Neuronal stem cell (in vitro differentiated cells): ENCODE data around the gene MCC.
A peak's percentile ranks its signal among the peaks of the same experiment; 100 is the strongest.

Experiments
- DNase-seq: peaks from one replicate; pipeline ENCODE4 v3.0.0-alpha.2; 2013; ENCODE audit warnings: low spot score
- H2AFZ ChIP-seq: one replicate; pipeline ENCODE4 v1.6.1; 2013; ENCODE audit warnings: mild to moderate bottlenecking, low read length, inconsistent platforms
- H2AK5ac ChIP-seq: 2 replicates; pipeline ENCODE4 v1.6.1; 2013; ENCODE audit warnings: low read depth, mild to moderate bottlenecking, inconsistent platforms, low read length, moderate library complexity, mixed read lengths
- H2BK120ac ChIP-seq: 2 replicates; pipeline ENCODE4 v1.6.1; 2013; ENCODE audit warnings: low read depth, mild to moderate bottlenecking, inconsistent platforms, low read length, moderate library complexity, mixed read lengths
- H2BK12ac ChIP-seq: one replicate; pipeline ENCODE4 v1.6.1; 2013; ENCODE audit warnings: low read length, inconsistent platforms
- H2BK15ac ChIP-seq: 2 replicates; pipeline ENCODE4 v1.6.1; 2013; ENCODE audit warnings: mild to moderate bottlenecking, low read length, inconsistent platforms, mixed read lengths
- H2BK5ac ChIP-seq: one replicate; pipeline ENCODE4 v1.6.1; 2013; ENCODE audit warnings: inconsistent platforms, mild to moderate bottlenecking, low read length, moderate library complexity
- H3K14ac ChIP-seq: one replicate; pipeline ENCODE4 v1.6.1; 2013; ENCODE audit warnings: low read length, inconsistent platforms
- H3K18ac ChIP-seq: 2 replicates; pipeline ENCODE4 v1.6.1; 2013; ENCODE audit warnings: low read length, inconsistent platforms
- H3K23ac ChIP-seq: 2 replicates; pipeline ENCODE4 v1.6.1; 2013; ENCODE audit warnings: low read depth, mild to moderate bottlenecking, mixed read lengths, low read length, inconsistent platforms; ENCODE audit not compliant: poor library complexity
- H3K27ac ChIP-seq: replicated peaks from 3 replicates; pipeline ENCODE4 v1.5.1; 2013; ENCODE audit warnings: low read length, inconsistent platforms
- H3K27me3 ChIP-seq, 3 experiments: 2 replicates each; pipeline ENCODE4 v1.6.1; 2013; ENCODE audit warnings: low read length in 3 of 3, mild to moderate bottlenecking in 2 of 3, inconsistent platforms in 1 of 3, low read depth in 1 of 3, mixed read lengths in 1 of 3, moderate library complexity in 1 of 3; ENCODE audit not compliant: control insufficient read depth in 3 of 3, insufficient read depth in 3 of 3
- H3K36me3 ChIP-seq, 2 donors: replicated peaks in 1 of 2; 2 replicates each; pipeline ENCODE4 v1.6.1; 2013; ENCODE audit warnings: low read length in 2 of 2; ENCODE audit not compliant: control insufficient read depth in 2 of 2, insufficient read depth in 2 of 2
- H3K4ac ChIP-seq: 2 replicates; pipeline ENCODE4 v1.6.1; 2013; ENCODE audit warnings: inconsistent platforms, mild to moderate bottlenecking, low read length, moderate library complexity
- H3K4me1 ChIP-seq, 2 donors: 1 replicate in 1 of 2; 2 replicates in 1 of 2; pipeline ENCODE4 v1.6.1; 2013; ENCODE audit warnings: low read length in 2 of 2, low read depth in 1 of 2; ENCODE audit not compliant: control insufficient read depth in 2 of 2, insufficient read depth in 1 of 2
- H3K4me2 ChIP-seq: one replicate; pipeline ENCODE4 v1.6.1; 2013; ENCODE audit warnings: mild to moderate bottlenecking, low read length, inconsistent platforms; ENCODE audit not compliant: insufficient read depth, poor library complexity, severe bottlenecking
- H3K4me3 ChIP-seq, 2 donors: 2 replicates each; pipeline ENCODE4 v1.5.1; 2013; ENCODE audit warnings: low read length in 2 of 2, mild to moderate bottlenecking in 2 of 2, inconsistent platforms in 1 of 2, moderate library complexity in 1 of 2
- H3K79me1 ChIP-seq: one replicate; pipeline ENCODE4 v1.6.1; 2013; ENCODE audit warnings: low read depth, mild to moderate bottlenecking, inconsistent platforms, low read length, moderate library complexity
- H3K9ac ChIP-seq: one replicate; pipeline ENCODE4 v1.6.1; 2013; ENCODE audit warnings: mild to moderate bottlenecking, low read depth, low read length, inconsistent platforms; ENCODE audit not compliant: poor library complexity
- H3K9me3 ChIP-seq, 2 donors: replicated peaks in 1 of 2; 2 replicates each; pipeline versions ENCODE3 to v1.6.1; 2013; ENCODE audit warnings: low read length in 2 of 2, mild to moderate bottlenecking in 2 of 2, inconsistent platforms in 1 of 2, low read depth in 1 of 2, mixed read lengths in 1 of 2, moderate library complexity in 1 of 2; ENCODE audit not compliant: control insufficient read depth in 2 of 2, insufficient read depth in 1 of 2
- H4K8ac ChIP-seq: one replicate; pipeline ENCODE4 v1.6.1; 2013; ENCODE audit warnings: low read depth, mild to moderate bottlenecking, inconsistent platforms, low read length, moderate library complexity
- H4K91ac ChIP-seq: one replicate; pipeline ENCODE4 v1.6.1; 2013; ENCODE audit warnings: low read length, low read depth, mild to moderate bottlenecking, inconsistent platforms; ENCODE audit not compliant: poor library complexity
- WGBS, 2 donors: extraction: QIAGEN DNeasy Blood & Tissue Kit; methylation state at CpG; one replicate each; pipeline ENCODE4 v1.1.7; 2013; ENCODE audit warnings: missing lambda C conversion rate in 2 of 2, mixed read lengths in 1 of 2; ENCODE audit not compliant: insufficient read length in 2 of 2, insufficient replicate concordance in 1 of 2; ENCODE audit errors: extremely low coverage in 2 of 2; 5-methylcytosine and 5-hydroxymethylcytosine counted together

The MCC gene

GRCh38 chr5:112996830-112997374, 491.4 kb downstream of the MCC start:
- H3K4me1 ChIP-seq, result no peaks in the 10 kb centered on the region
- no peak overlapping the region for H3K14ac ChIP-seq
- H2BK5ac ChIP-seq, result no peak overlapping the region
- no peaks in the 10 kb centered on the region for H3K9me3 ChIP-seq
- no peak overlapping the region for H3K9ac ChIP-seq
- no peak overlapping the region for H2BK120ac ChIP-seq
- H3K27ac ChIP-seq, result no peak overlapping the region
- H2AFZ ChIP-seq, result no peak overlapping the region
- H2BK15ac ChIP-seq, result no peak overlapping the region
- H3K18ac ChIP-seq, result no peak overlapping the region
- H2BK12ac ChIP-seq, result no peak overlapping the region
- no CpG with 5 or more reads among the region's 4 CpGs for WGBS, 2 donors
- H4K8ac ChIP-seq, result no peak overlapping the region
- H2AK5ac ChIP-seq, result no peak overlapping the region
- DNase-seq, result no peak
- H3K4me2 ChIP-seq, result no peak overlapping the region
- H3K23ac ChIP-seq, result no peak overlapping the region
- H3K79me1 ChIP-seq, result no peaks in the 10 kb centered on the region
- H3K4ac ChIP-seq, result no peak overlapping the region
- H3K27me3 ChIP-seq, result no peaks in the 10 kb centered on the region
- H4K91ac ChIP-seq, result no peak overlapping the region
- H3K36me3 ChIP-seq, result peaks cover 5 to 96% of the 10 kb centered on the region in 2 donors
- H3K4me3 ChIP-seq, result no peak overlapping the region

- Histone ChIP-seq H2BK12ac (no peak overlapping the region), H3K4me2 (no peak overlapping the region), H2BK120ac (no peak overlapping the region), H3K4me1 (no peaks in the 10 kb centered on the region), H2BK15ac (no peak overlapping the region), H3K27me3 (no peaks in the 10 kb centered on the region), H2AK5ac (no peak overlapping the region), H2AFZ (no peak overlapping the region), H2BK5ac (no peak overlapping the region), H4K91ac (no peak overlapping the region), H3K23ac (no peak overlapping the region), H3K9me3 (no peaks in the 10 kb centered on the region), H3K79me1 (no peaks in the 10 kb centered on the region), H4K8ac (no peak overlapping the region), H3K27ac (no peak overlapping the region), H3K9ac (no peak overlapping the region), H3K18ac (no peak overlapping the region), H3K4me3 (no peak overlapping the region), H3K14ac (no peak overlapping the region), H3K4ac (no peak overlapping the region), H3K36me3 (peaks cover 5 to 96% of the 10 kb centered on the region in 2 donors)
- no CpG with 5 or more reads among the region's 7 CpGs for WGBS, 2 donors
- DNase-seq, result peak; percentile 66
Measured at GRCh38 chr5:112995764-112996618, 492.3 kb downstream of the MCC start.

- no peak overlapping the region for H3K4ac ChIP-seq
- H2AFZ ChIP-seq, result no peak overlapping the region
- H3K23ac ChIP-seq, result no peak overlapping the region
- peaks cover 1 to 2% of the 10 kb centered on the region in 2 donors for H3K4me1 ChIP-seq
- H3K18ac ChIP-seq, result no peak overlapping the region
- H3K4me3 ChIP-seq, result no peak overlapping the region
- no peak overlapping the region for H3K9ac ChIP-seq
- no peak overlapping the region for H4K8ac ChIP-seq
- WGBS, 2 donors, result no CpG with 5 or more reads among the region's 4 CpGs
- H2BK12ac ChIP-seq, result no peak overlapping the region
- no peak overlapping the region for H3K27ac ChIP-seq
- no peak overlapping the region for H2AK5ac ChIP-seq
- H3K9me3 ChIP-seq, result peaks cover 0 to 18% of the 10 kb centered on the region in 2 donors
- H3K36me3 ChIP-seq, result peaks cover 0 to 89% of the 10 kb centered on the region in 2 donors
- H3K27me3 ChIP-seq, result no peaks in the 10 kb centered on the region
- H2BK120ac ChIP-seq, result no peak overlapping the region
- no peak overlapping the region for H2BK5ac ChIP-seq
- no peak for DNase-seq
- H4K91ac ChIP-seq, result no peak overlapping the region
- peaks cover 2% of the 10 kb centered on the region for H3K79me1 ChIP-seq
- H3K4me2 ChIP-seq, result no peak overlapping the region
- no peak overlapping the region for H2BK15ac ChIP-seq
- H3K14ac ChIP-seq, result no peak overlapping the region
Measured at GRCh38 chr5:112986224-112986623, 502.0 kb downstream of the MCC start.

GRCh38 chr5:112983363-112983762, 504.9 kb downstream of the MCC start:
- Histone ChIP-seq H2BK12ac (no peak overlapping the region), H2BK15ac (no peak overlapping the region), H3K36me3 (peaks cover 0 to 78% of the 10 kb centered on the region in 2 donors), H3K4me2 (no peak overlapping the region), H3K79me1 (no peaks in the 10 kb centered on the region), H3K27ac (no peak overlapping the region), H3K23ac (no peak overlapping the region), H3K4ac (no peak overlapping the region), H4K91ac (no peak overlapping the region), H2BK120ac (no peak overlapping the region), H3K4me3 (no peak overlapping the region), H2BK5ac (no peak overlapping the region), H3K18ac (no peak overlapping the region), H2AK5ac (no peak overlapping the region), H4K8ac (no peak overlapping the region), H2AFZ (no peak overlapping the region), H3K27me3 (no peaks in the 10 kb centered on the region), H3K9me3 (peaks cover 0 to 21% of the 10 kb centered on the region in 2 donors), H3K4me1 (peaks cover 1 to 6% of the 10 kb centered on the region in 2 donors), H3K9ac (no peak overlapping the region), H3K14ac (no peak overlapping the region)
- no peak for DNase-seq
- WGBS, 2 donors, result no CpG with 5 or more reads among the region's 2 CpGs
